Small intestine (tissue), 7 donors: ENCODE measurements around the gene MAPRE3. TPM values are rescaled to one million over a fixed set of nuclear protein-coding genes. Genes with fewer than 3 reads are reported as not detected.

Experiments
- DNase-seq, 2 donors: peaks; one replicate each; pipeline versions ENCODE4 v3.0.0 to v3.0.0-alpha.2; 2013
- FAIRE-seq: peaks from 2 replicates; lab custom pipeline; 2012; peaks lifted over from hg19 to GRCh38; lab: Jason Lieb, UNC
- H3K27ac ChIP-seq, 3 donors: one replicate each; pipeline ENCODE4 v1.5.1; 2013; ENCODE audit warnings: low read length in 2 of 3, mild to moderate bottlenecking in 2 of 3, control low read depth in 1 of 3, inconsistent platforms in 1 of 3, low read depth in 1 of 3, moderate library complexity in 1 of 3
- H3K27me3 ChIP-seq, 3 donors: one replicate each; pipeline ENCODE4 v1.6.1; 2013; ENCODE audit warnings: low read length in 3 of 3, inconsistent platforms in 1 of 3; ENCODE audit not compliant: control insufficient read depth in 3 of 3, insufficient read depth in 3 of 3
- H3K36me3 ChIP-seq, 3 donors: one replicate each; pipeline ENCODE4 v1.6.1; 2013; ENCODE audit warnings: low read length in 3 of 3, inconsistent platforms in 1 of 3, low read depth in 1 of 3, mild to moderate bottlenecking in 1 of 3, moderate library complexity in 1 of 3; ENCODE audit not compliant: control insufficient read depth in 3 of 3, insufficient read depth in 2 of 3
- H3K4me1 ChIP-seq, 3 donors: one replicate each; pipeline ENCODE4 v1.6.1; 2013; ENCODE audit warnings: low read length in 2 of 3, inconsistent platforms in 1 of 3, low read depth in 1 of 3, mild to moderate bottlenecking in 1 of 3, moderate library complexity in 1 of 3; ENCODE audit not compliant: control insufficient read depth in 3 of 3, insufficient read depth in 2 of 3
- H3K4me3 ChIP-seq, 3 donors: one replicate each; pipeline ENCODE4 v1.5.1; 2013; ENCODE audit warnings: low read length in 3 of 3, control low read depth in 1 of 3, inconsistent platforms in 1 of 3, low read depth in 1 of 3, mild to moderate bottlenecking in 1 of 3, moderate library complexity in 1 of 3
- H3K9me3 ChIP-seq, 2 donors: one replicate each; pipeline ENCODE4 v1.6.1; 2013; ENCODE audit warnings: low read depth in 1 of 2, low read length in 1 of 2; ENCODE audit not compliant: control insufficient read depth in 2 of 2, insufficient read depth in 1 of 2
- WGBS, 3 donors: extraction: QIAGEN DNeasy Blood & Tissue Kit; methylation state at CpG; one replicate each; pipeline ENCODE4 v1.1.7; 2013; 5-methylcytosine and 5-hydroxymethylcytosine counted together
- polyA plus RNA-seq, 4 donors: library from polyadenylated mRNA; stranded (reverse) in 3 of 4; unstranded in 1 of 4; fragments of 200-250 nt in 3 of 4; fragments of 120-200 nt in 1 of 4; gene quantifications; one replicate each; pipeline versions ENCODE4 v1.2.1 to v1.2.3, GENCODE V29; 2013
- donor health status: healthy with polysubstance abuse.
- donor health status: control.
- donor health status: control.
- donor health status: Bipolar disorder and iron deficiency.
- donor health status: healthy.

MAPRE3 gene
- polyA plus RNA-seq, 4 donors = 2.9 to 11.1 (median 6.0) TPM

DNA sequence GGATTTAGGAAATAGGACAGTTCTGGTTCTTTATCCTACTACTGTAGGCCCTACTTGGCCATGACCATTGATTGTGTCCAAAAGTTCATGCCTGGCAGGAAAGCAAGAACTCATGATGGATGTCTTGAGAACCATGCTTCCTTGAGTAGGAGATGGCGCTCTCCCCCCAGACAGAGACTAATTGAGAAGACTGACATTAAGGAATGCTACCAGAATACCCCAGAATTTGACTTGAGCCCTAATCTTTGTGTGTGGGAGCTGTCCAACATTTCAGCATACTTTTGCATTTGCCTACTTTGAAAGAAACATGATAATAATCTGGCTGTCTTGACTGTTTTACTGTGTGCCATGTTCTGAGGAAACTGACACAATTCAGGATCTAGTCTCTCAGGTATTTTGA is 23.3 kb downstream of the MAPRE3 start:
- Histone ChIP-seq H3K9me3 (no peaks in the 10 kb centered on the region), H3K4me1 (peaks cover 0 to 5% (median 2%) of the 10 kb centered on the region in 3 donors), H3K4me3 (no peak overlapping the region), H3K27me3 (no peaks in the 10 kb centered on the region), H3K36me3 (no peaks in the 10 kb centered on the region), H3K27ac (no peak overlapping the region)
- FAIRE-seq (no peak), DNase-seq (no peak)
- WGBS, 3 donors = 79 to 86% (median 83%) methylated on average over 1 of the region's 1 CpG

DNA sequence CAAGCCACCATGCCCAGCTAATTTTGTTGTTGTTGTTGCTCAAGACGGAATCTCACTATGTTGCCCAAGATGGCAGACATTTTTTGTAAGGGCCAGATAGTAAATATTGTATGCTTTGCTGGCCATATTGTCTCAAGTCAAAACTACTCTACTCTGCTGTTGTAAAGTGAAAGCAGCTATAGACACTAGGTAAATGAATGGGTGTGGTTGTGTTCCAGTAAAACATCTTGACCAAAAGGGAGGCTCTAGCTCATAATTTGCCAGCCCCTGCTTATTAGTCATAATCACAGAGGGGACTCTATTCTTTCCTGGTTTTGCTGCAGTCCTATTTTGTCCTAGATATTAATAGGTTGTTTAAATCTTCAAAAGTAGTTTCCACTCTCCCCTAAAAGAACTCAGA is 24.5 kb downstream of the MAPRE3 start:
- no peaks in the 10 kb centered on the region for H3K27me3 ChIP-seq
- no peak for FAIRE-seq
- H3K36me3 ChIP-seq = no peaks in the 10 kb centered on the region
- H3K9me3 ChIP-seq = no peaks in the 10 kb centered on the region
- no peak for DNase-seq
- peaks cover 0 to 5% (median 2%) of the 10 kb centered on the region in 3 donors for H3K4me1 ChIP-seq
- no peak overlapping the region for H3K27ac ChIP-seq
- 86 to 97% (median 94%) methylated on average over 1 of the region's 1 CpG for WGBS, 3 donors
- H3K4me3 ChIP-seq = no peak overlapping the region

DNA sequence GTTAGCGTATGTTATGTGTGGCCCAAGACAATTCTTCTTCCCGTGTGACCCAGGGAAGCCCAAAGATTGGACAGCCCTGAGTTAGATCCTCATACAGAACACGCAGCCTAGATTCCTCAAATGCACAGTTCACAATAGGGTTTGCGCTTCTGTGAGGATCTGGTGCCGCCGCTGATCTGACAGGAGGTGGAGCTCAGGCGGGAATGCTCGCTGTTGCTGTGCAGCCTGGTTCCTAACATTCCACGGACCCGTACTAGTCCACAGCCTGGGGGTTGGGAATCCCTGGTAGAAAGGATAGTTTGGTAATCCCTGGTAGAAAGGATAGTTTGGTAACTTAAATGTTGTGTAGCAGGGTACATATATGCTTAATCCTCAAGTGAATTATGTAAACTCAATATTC is 27.0 kb downstream of the MAPRE3 start:
- Histone ChIP-seq H3K27ac (no peak overlapping the region), H3K4me1 (no peaks in the 10 kb centered on the region), H3K36me3 (no peaks in the 10 kb centered on the region), H3K9me3 (no peaks in the 10 kb centered on the region), H3K27me3 (peaks cover 0 to 2% (median 0%) of the 10 kb centered on the region in 3 donors), H3K4me3 (no peak overlapping the region)
- FAIRE-seq = no peak
- DNase-seq = no peak
- 76 to 87% (median 83%) methylated on average over 10 of the region's 10 CpGs for WGBS, 3 donors

DNA sequence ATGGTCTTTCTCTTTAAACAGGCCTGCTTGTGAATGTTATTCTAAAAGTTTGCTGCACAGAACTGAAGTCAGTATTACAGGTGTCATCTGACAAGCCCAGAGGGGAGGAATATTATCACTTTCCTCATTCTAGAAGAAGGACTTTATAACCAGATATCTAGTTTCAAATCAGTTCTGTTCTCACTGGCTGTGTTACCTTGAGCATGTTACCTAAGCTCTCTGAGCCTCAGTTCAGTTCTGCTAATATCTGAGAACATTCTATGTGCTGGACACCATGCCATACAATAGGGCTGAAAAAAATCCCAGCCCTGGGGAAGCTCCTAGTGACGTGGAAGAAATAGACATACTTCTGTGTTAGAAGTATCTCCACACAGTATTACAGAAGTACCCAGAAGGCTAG is 27.9 kb downstream of the MAPRE3 start:
- FAIRE-seq (no peak), DNase-seq (no peak)
- Histone ChIP-seq H3K36me3 (no peaks in the 10 kb centered on the region), H3K27me3 (peaks cover 0 to 2% (median 0%) of the 10 kb centered on the region in 3 donors), H3K4me1 (no peaks in the 10 kb centered on the region), H3K9me3 (no peaks in the 10 kb centered on the region), H3K4me3 (no peak overlapping the region), H3K27ac (no peak overlapping the region)
- WGBS, 3 donors = 84 to 86% (median 86%) methylated on average over 1 of the region's 1 CpG

DNA sequence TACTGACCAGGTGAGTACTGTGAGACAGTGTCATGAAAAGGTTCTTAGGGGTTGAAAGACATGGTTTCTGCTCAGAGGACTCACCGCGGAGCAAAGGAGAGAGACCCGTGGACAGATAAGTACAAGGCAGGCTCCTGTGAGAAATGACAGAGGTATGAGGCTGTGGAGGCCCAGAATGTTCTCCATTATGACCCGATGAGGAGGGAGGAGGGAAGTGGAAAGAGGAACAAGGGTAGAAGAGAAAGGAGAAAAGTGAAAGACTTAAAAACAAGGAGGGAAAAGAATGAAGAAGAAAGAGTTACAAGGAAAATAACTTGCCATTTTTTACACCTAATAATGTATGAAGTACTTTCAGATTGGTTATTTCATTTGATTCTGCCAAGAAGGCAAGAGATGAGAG is 29.8 kb downstream of the MAPRE3 start:
- H3K27me3 ChIP-seq = peaks cover 0 to 2% (median 0%) of the 10 kb centered on the region in 3 donors
- WGBS, 3 donors = 74 to 80% (median 79%) methylated on average over 4 of the region's 4 CpGs
- no peak for DNase-seq
- H3K4me1 ChIP-seq = no peaks in the 10 kb centered on the region
- no peaks in the 10 kb centered on the region for H3K36me3 ChIP-seq
- no peak overlapping the region for H3K27ac ChIP-seq
- H3K4me3 ChIP-seq = no peak overlapping the region
- FAIRE-seq = no peak
- H3K9me3 ChIP-seq = no peaks in the 10 kb centered on the region

DNA sequence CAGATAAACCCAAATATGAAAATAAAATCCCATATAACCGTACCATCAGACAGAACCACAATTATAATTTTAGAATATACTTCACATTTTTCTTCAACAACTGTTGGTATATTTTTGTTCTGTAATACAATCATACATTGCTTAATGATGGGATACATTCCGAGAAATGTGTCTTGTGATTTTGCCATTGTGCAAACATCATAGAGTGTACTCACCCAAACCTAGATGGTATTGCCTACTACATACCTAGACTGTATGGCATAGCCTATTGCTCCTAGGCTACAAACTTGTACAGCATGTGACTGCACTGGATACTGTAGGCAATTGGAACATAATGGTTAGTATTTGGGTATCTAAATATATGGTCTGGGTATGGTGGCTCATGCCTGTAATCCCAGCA is 30.6 kb downstream of the MAPRE3 start:
- whole genome bisulfite sequencing, 3 donors = 96 to 98% (median 97%) methylated on average over 2 of the region's 2 CpGs
- no peak overlapping the region for H3K4me3 ChIP-seq
- FAIRE-seq = no peak
- no peak for DNase-seq
- no peak overlapping the region for H3K27ac ChIP-seq
- no peaks in the 10 kb centered on the region for H3K36me3 ChIP-seq
- no peaks in the 10 kb centered on the region for H3K4me1 ChIP-seq
- no peaks in the 10 kb centered on the region for H3K9me3 ChIP-seq
- peaks cover 0 to 2% (median 0%) of the 10 kb centered on the region in 3 donors for H3K27me3 ChIP-seq

DNA sequence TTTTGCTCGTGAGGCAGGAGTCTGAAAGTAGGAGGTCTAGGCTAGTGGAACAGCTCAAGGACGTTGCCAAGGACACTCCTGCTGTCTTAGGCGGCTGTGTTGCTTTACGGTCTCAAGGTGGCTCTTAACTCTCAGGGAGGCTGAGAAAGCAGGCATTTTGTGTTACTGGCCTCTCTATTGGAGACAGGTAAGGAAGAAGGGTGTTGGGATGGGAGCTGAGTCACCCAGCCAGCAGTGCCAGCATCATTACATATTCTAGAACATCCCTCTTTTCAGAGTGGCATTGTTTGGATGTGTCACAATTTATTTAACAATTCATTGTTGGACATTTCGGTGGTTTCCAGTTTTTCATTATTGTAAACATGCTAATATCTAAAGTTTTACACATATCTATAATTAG is 31.5 kb downstream of the MAPRE3 start:
- H3K4me3 ChIP-seq = no peak overlapping the region
- no peak for DNase-seq
- H3K9me3 ChIP-seq = no peaks in the 10 kb centered on the region
- WGBS, 3 donors = 52 to 63% (median 59%) methylated on average over 5 of the region's 5 CpGs
- no peak for FAIRE-seq
- no peak overlapping the region for H3K27ac ChIP-seq
- no peaks in the 10 kb centered on the region for H3K36me3 ChIP-seq
- H3K27me3 ChIP-seq = peaks cover 0 to 2% (median 0%) of the 10 kb centered on the region in 3 donors
- no peaks in the 10 kb centered on the region for H3K4me1 ChIP-seq

DNA sequence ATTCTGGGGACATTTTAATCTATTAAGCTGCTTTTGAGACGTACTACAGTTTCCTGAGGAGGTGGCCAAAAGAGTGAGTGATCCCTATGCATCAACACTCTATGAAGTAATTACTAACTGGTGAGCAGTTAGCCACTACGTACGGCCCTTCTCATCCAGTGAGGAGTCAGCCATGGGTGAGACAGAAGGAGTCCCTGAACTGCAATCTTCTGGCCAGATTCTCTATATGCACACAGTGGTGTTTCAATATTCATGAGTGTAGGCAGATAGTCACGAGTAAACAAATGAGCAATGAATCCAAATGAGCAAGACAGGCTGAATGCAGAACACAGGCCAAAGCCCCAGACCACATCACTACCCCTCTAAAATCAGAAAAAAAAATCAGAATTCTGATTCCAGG is 32.6 kb downstream of the MAPRE3 start:
- 89 to 92% (median 89%) methylated on average over 4 of the region's 4 CpGs for WGBS, 3 donors
- FAIRE-seq = no peak

DNA sequence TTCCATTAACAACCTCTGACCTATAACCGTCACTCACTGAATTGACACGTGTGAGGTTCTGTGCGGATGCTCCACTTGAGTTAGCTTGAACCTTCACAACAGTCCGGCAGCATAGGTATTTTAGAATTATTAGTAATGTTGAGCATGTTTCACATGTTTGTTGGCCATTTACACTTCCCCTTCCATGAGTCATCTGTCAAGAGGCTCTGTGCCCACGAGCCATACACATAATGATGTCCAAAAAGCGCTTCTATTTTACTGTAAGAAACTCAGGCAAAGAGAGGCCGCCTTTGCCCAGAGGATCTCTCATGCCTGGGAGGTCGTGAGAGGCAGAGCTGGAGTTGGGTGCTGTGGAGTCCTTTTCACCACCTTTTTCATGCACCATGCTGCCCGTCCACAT is 33.4 kb downstream of the MAPRE3 start:
- no peak overlapping the region for H3K4me3 ChIP-seq
- FAIRE-seq = no peak
- peaks cover 0 to 2% (median 0%) of the 10 kb centered on the region in 3 donors for H3K27me3 ChIP-seq
- no peaks in the 10 kb centered on the region for H3K36me3 ChIP-seq
- no peak for DNase-seq
- 80 to 84% (median 84%) methylated on average over 9 of the region's 9 CpGs for WGBS, 3 donors
- no peaks in the 10 kb centered on the region for H3K9me3 ChIP-seq
- H3K4me1 ChIP-seq = no peaks in the 10 kb centered on the region
- H3K27ac ChIP-seq = no peak overlapping the region

More for the DNA sequence above, 32.6 kb downstream of the MAPRE3 start:
- Histone ChIP-seq H3K36me3 (no peaks in the 10 kb centered on the region), H3K9me3 (no peaks in the 10 kb centered on the region), H3K27me3 (peaks cover 0 to 2% (median 0%) of the 10 kb centered on the region in 3 donors), H3K4me3 (no peak overlapping the region), H3K27ac (no peak overlapping the region), H3K4me1 (no peaks in the 10 kb centered on the region)
- DNase-seq = no peak
